ENCODE measurements around the gene EIF5. TPM values are rescaled to one million over a fixed set of nuclear protein-coding genes. Genes with fewer than 3 reads are reported as not detected.

The EIF5 gene
- total RNA-seq, 1 experiment from 2014 or later: 356 TPM

DNA sequence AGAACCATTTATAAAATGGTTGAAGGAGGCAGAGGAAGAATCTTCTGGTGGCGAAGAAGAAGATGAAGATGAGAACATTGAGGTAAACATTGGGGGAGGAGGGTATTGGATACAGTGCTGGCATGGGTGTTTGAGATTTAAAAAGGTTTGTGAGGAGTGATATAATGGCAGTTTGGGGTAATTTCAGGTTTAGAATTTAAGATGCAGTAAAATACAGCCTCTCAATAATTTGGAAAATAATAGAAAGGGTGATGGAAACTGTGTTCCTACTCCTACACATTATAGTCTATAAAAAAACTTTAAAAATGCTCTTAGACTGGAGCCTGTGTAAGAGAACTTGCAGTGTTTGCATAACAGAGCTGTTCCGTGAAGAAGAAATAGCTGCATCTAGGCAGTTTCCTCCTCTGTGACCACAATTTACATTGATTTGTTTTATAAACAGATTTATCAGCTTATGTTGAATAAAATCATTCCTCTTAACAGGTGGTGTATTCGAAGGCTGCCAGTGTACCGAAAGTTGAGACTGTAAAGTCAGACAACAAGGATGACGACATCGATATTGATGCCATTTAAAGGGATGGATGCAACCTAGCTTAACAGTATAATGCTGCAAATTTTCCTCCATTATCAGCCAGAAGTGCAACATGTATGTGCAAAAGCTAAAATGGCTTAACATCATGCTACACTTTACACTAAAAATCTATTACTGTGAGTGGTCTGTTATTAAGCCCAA lies 6.6 kb downstream of the EIF5 start:
- Histone ChIP-seq H4K91ac (ENCODE audit: insufficient read length, low read depth, low read length) (no peak overlapping the region), H2BK20ac (ENCODE audit: low read depth, low read length, poor library complexity, severe bottlenecking) (no peak overlapping the region), H4K20me1 (ENCODE audit: control insufficient read depth, insufficient read depth, insufficient read length) (no peaks in the 10 kb centered on the region), H3K9me3 (ENCODE audit: control insufficient read depth, low read depth, low read length) (no peaks in the 10 kb centered on the region), H3K14ac (ENCODE audit: insufficient read depth, low read length) (no peak overlapping the region), H3K27ac (ENCODE audit: insufficient read length, low read depth, low read length) (no peak overlapping the region), H2AFZ (ENCODE audit: low read length) (no peak overlapping the region), H2BK12ac (ENCODE audit: insufficient read length, low read depth, low read length) (no peak overlapping the region), H4K8ac (replicated peaks; ENCODE audit: insufficient read length, low read depth, low read length) (no peak overlapping the region), H2BK5ac (ENCODE audit: insufficient read length, low read length) (no peak overlapping the region), H3K23me2 (ENCODE audit: insufficient read length, low read depth, low read length, poor library complexity, severe bottlenecking) (no peaks in the 10 kb centered on the region), H2BK15ac (ENCODE audit: low read depth, low read length) (no peak overlapping the region), H3T11ph (ENCODE audit: low read length) (no peak overlapping the region), H3K79me1 (ENCODE audit: insufficient read depth, low read depth, low read length, poor library complexity, severe bottlenecking) (no peaks in the 10 kb centered on the region), H3K79me2 (ENCODE audit: insufficient read depth, low read length) (no peaks in the 10 kb centered on the region), H2AK5ac (ENCODE audit: insufficient read length, low read length) (no peak overlapping the region), H3K4me1 (ENCODE audit: insufficient read depth, low read length) (no peaks in the 10 kb centered on the region), H3K4me2 (ENCODE audit: insufficient read depth, insufficient read length, low read length) (no peak overlapping the region), H3K23ac (ENCODE audit: insufficient read length, low read depth, low read length) (no peak overlapping the region), H3K56ac (ENCODE audit: insufficient read length, low read depth, low read length) (no peak overlapping the region), H3K9ac (ENCODE audit: extremely low read depth, insufficient read length, low read length) (no peak overlapping the region), H4K5ac (ENCODE audit: insufficient read length, low read depth, low read length) (no peak overlapping the region), H3K18ac (ENCODE audit: insufficient read length, low read depth, low read length) (no peak overlapping the region), H3K27me3 (ENCODE audit: insufficient read depth, low read length) (no peaks in the 10 kb centered on the region), H3K4ac (ENCODE audit: low read depth, low read length) (no peak overlapping the region), H2BK120ac (ENCODE audit: low read depth, low read length, poor library complexity, severe bottlenecking) (no peak overlapping the region)
- Mint-ChIP-seq H3K27me3 (ENCODE audit: low read depth) (no peaks in the 10 kb centered on the region), H3K9me3 (no peaks in the 10 kb centered on the region), H3K4me3 (no peak overlapping the region), H3K36me3 (ENCODE audit: insufficient read depth in 1 of 3, low read depth in 3 of 3) (peaks cover 74 to 95% (median 93%) of the 10 kb centered on the region in 3 experiments), H3K4me1 (peaks cover 12 to 15% of the 10 kb centered on the region in 2 experiments), H3K27ac (peak overlapping the region in 1 of 3 experiments; percentile 32; a peak in 2 of 7 replicates)
- DNase-seq: no peak
- WGBS (ENCODE audit: extremely low coverage, insufficient read length, low lambda C conversion rate): no CpG with 5 or more reads among the region's 6 CpGs
- no peak for TF ChIP-seq CTCF (conservative IDR thresholded peaks at IDR 0.05)

Measured in H9 (cell line).